Measurements from ENCODE around the gene SFT2D2.
"Not testable (repeated sequence)": the region's sequence is repeated elsewhere in the genome, so short reads cannot be mapped to it uniquely, and the experiment has no call there.

Gene SFT2D2

DNA sequence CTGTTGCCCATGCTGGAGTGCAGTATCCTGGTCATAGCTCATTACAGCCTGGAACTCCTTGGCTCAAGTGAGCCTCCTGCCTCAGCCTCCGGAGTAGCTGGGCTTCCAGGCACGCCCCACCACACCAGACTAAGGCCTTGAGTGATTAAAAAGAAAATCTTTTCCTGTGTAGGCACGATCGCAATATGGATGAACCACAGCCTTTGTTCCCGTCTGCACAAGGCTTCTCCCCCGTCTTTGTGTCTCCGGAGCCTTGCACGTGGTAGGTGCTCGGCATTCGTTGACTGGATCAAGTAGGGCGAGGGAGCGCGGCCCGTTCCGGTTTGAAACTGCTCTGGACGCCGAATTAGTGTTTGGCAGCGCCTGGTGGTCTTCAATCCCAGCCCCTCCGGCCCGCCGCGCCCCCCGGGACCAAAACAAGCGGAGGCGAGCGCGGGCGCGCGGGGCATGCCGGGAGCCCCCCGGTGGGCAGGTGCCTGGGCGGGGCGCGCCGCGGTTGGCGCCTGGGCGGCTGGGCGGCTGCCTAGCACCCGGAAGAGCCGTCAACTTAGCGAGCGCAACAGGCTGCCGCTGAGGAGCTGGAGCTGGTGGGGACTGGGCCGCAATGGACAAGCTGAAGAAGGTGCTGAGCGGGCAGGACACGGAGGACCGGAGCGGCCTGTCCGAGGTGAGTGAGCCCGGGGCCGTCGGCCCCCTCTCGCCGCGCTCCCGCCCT lies at the start of gene SFT2D2:
Gene SFT2D2 (plus strand): TSS at position 529 of the 715 bp plus-strand sequence. CDS start 76 bp downstream, at position 605.
- in situ Hi-C loops (cut with MboI; ENCODE audit: low sequenced_read_pairs): no loop called here

DNA sequence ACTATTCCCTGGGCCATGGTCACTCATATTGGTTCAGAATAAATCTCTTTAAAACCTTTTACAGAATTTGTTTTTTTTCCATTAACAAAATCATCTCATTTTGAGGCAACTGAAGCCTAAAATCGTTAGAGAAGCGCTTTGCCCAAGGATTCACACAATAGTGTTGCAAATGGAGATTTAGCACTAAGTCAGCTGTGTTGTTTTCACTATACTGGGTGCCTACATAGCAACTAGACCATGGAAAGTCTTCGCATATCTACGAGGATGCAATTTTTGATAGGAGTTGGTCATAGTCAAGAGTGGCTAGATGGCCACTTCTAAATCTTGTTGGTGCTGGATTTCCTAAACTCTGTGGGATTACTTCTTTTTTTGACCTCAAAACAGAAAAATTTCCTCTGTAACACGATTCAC lies 47.6 kb upstream of the SFT2D2 start:
- in situ Hi-C loops (cut with MboI; ENCODE audit: low sequenced_read_pairs): no loop called here

DNA sequence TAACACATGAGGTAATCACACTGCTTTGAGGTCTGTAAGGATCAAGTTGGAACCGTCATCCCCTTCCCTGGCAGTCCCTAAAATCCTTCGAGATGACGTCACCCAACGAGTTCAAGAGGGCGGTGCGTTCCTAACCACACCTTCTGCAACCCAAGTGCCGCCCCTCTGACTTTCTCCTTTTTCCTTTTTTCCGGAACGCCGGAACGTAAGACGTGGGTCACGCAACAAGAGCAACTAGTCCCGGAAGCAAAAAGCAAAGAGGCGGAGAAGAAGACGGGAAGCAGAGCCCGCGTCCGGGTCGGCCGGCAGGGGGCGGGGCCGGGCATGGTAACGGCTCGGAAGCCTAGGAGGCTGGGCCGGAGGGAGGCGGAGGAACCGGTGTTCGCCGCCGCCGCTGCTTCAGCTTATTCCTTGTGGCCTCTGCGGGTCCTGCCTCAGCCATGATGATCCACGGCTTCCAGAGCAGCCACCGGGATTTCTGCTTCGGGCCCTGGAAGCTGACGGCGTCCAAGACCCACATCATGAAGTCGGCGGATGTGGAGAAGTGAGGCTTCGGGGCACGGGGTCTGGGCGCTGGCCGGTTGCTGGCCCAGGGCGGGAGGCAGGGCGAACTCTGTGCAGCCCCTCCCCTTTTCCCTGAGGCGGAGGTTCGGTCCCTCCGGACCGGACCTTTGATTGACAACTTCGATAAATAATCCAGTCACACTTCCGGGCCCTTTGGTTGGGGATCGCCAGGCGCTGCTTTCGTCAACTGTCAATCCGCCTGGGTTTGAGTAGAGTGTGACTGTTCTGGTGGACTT lies 47.0 kb upstream of the SFT2D2 start, which contains the start of gene TIPRL:
Gene TIPRL (plus strand): TSS at position 325 of the 800 bp plus-strand sequence. CDS start 116 bp downstream, at position 441.
- in situ Hi-C loops (cut with MboI; ENCODE audit: low sequenced_read_pairs): no loop called here

DNA sequence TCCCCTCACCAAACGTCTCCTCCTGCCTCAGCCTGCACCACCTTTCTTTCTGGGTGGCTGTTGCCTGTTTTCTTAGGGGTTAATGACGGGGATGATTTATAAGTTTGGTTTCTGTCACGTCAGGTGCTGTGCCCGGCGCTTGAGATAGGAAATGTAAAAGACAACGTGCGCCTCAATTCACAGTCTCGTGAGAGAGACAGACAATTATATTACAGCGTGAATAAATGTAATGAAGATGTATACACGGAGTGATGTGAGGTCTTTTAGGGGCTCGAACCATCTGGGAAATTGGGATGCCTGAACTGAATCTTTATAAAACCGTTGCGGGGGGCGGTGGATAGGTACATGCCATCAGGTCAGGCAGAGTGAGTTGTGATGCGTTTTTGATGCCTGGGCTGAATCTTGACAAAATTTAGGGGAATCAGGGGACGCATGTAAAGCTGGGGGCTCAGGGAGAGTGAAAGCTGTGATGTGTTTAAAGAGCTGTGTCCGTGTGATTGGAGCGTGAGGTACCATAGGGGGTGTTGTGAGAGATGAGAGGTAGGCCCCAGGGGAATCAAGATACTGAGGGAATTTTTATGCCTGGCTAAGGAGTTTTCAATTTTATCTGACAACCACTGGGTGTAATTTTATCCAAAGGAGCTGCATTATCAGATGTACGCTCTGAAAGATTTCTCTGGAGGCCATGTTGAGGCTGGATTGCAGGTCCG lies 46.2 kb upstream of the SFT2D2 start:
- in situ Hi-C loops (cut with MboI; ENCODE audit: low sequenced_read_pairs): no loop called here

DNA sequence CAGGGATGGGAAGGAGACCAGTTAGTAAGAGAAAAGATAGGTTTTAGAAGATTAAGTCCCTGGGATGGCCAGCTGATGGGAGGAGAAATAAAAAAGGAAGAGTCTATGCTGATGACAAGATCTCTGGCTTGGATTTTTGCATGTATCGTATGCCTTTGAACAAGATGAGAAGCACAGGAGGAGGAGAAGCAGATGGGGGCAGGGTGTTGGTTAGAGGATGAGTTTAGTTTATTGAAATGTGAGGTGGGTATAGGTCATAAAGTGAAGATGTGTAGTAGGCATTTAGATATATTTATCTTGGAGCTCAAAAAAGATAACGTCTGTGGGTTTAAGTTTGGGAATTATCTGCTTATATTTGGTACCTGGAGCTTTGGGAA lies 45.7 kb upstream of the SFT2D2 start:
- in situ Hi-C loops (cut with MboI; ENCODE audit: low sequenced_read_pairs): no loop called here

DNA sequence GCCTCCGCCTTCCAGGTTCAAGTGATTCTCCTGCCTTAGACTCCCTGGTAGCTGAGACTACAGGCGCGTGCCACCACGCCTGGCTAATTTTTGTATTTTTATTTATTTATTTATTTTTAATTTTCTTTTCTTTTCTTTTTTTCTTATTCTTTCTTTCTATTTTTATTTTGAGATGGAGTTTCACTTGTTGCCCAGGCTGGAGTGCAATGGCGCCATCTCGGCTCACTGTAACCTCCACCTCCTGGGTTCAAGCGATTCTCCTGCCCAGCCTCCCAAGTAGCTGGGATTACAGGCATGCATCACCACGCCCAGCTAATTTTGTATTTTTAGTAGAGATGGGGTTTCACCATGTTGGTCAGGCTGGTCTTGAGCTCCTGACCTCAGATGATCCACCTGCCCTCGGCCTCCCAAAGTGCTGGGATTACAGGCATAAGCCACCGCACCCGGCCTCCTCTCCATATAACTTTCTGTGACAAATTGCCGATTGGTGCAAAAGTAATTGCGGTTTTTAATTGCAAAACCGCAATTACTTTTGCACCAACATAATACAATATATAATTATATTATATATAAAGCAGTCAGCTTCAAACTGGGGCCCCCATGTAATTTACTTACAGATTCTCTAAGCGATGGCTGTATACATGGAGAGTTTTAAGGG lies 44.6 kb upstream of the SFT2D2 start:
- in situ Hi-C loops (cut with MboI; ENCODE audit: low sequenced_read_pairs): not testable (repeated sequence)

DNA sequence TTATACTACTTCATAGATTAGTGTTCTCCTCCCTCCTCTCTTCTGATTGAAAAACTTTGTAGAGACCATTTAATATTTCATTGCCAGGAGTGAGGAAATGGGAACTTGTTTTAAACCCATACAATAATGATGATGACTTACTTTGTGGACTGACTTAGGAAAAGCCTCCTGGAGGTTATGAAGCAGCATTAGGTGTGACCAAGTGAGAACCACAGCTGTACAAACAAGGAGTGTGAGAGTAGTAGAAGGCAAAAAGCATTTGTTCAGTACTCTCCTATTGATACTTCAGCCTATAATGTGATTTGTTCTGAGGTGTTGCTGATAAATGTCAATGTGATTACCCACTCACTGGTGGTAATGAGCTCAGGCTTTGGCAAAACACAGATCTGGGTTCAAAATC lies 38.6 kb upstream of the SFT2D2 start:
- in situ Hi-C loops (cut with MboI; ENCODE audit: low sequenced_read_pairs): no loop called here

DNA sequence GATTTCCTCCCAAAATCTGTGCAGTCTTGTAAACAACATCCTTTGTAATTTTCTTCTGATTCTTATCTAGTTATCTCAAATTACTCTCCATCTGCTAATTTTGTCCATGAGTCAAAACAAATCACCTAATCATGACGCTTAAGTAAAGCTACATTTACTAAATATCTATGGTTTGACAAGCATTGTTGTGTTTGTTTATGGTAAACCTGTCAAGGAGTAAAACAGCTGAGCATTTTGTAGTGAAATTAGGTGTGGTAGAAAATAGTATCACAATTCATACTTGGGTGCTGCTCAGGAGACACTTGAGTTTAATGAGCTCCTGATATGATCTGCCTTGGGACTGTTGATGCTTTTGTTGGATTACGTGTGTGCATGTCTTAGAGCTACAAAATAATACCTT lies 35.4 kb upstream of the SFT2D2 start:
- in situ Hi-C loops (cut with MboI; ENCODE audit: low sequenced_read_pairs): no loop called here

DNA sequence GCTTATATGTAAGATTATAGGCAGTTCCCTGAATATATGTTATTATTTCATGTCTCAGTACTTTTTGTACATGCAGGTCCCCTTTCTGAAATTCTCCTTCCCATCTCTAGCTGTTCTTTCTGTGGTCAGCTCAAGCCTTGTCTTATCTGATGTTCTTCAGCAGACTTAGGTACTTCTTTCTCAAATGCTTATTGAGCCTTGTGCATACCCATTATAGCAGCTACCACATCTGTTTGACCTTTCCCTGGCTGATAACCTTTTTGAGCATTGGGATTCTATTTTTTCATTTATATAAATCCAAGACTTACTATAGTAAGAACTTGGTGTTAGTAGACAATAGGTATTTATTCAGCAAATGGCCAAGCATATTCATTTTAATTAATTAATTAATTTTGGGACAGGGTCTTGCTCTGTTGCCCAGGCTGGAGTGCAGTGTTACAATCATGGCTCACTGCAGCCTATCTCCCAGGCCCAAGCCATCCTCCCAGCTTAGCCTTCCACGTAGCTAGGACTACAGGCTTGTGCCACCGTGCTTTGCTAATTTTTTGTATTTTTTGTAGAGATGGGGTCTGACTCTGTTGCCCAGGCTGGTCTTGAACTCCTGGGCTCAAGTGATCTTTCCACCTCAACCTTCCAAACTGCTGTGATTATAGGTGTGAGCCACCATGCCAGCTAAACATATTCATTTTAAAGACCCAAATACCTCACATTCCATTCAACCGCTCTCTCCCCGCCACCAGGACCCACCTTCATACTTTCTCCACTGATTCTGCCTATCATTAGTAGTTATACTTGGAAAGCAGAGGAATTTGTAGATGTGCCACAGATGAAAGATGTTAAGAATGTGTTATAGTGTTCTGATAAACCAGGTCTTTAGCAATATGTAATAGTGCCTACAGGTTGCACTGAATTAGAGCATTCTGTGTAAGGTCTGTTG lies 30.3 kb upstream of the SFT2D2 start:
- in situ Hi-C loops (cut with MboI; ENCODE audit: low sequenced_read_pairs): no loop called here

DNA sequence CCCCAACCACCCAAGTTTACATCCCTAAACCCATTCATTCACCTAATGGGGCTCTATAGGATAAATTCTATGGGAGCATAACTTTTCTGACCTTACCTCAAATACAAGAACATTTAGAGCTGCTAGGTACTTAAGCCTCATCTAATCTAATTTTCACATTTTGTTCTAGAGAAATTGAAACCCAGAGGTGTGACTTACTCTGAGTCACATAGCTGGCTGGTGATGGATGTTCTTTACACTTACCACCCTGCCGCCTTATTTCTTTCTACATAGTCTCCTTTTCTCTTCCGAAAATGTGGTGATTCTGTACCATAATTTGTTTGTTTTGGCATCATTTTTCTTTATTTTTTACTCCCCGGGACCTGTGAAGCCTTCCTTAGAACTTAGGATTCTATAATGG lies 26.7 kb upstream of the SFT2D2 start:
- in situ Hi-C loops (cut with MboI; ENCODE audit: low sequenced_read_pairs): no loop called here

DNA sequence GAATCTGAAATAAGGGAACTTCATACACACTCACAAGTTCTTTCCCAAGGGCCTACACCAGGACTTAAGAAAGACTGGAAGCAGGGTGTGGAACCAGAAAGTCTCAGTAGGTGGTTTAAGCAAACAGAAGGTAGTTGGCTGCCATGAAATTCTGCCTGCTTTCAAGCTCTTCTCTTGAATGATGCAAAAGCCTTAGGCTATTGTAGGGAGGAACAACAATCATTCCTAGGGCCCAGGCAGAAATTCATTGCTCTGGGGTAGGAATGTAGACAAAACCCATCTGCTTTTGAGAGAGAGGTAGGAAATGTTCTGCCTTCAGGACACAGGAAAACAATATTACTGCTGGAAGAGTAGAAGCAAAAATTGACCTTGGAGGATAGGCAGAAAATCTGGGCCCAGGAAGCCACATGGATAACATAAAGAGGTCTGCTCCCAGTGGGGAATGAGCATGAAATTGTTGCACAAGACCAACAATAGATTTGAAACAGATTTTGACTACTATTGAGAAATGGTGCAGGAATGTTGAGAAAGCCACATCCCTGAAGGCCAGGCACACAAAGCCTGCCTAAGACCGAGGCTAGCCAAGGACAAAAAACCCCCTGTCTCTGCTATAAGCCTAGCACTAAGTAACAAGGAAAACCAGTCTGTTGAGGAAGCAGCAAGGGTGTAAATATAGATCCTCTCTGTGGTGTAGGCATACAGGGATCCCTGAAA lies 22.7 kb upstream of the SFT2D2 start:
- in situ Hi-C loops (cut with MboI; ENCODE audit: low sequenced_read_pairs): no loop called here

DNA sequence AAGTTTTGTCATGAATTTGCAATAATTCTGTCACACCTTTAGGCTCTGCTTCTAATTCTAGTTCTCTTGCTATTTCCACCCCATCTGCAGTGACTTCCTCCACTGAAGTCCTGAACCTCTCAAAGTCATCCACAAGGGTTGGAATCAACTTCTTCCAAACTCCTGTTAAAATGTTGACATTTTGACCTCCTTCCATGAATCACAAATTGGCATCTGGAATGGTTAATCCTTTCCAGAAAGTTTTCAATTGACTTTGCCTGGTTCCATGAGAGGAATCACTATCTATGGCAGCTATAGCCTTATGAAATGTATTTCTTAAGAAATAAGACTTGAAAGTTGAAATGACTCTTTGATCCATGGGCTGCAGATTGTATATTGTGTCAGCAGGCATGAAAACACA lies 19.7 kb upstream of the SFT2D2 start:
- in situ Hi-C loops (cut with MboI; ENCODE audit: low sequenced_read_pairs): no loop called here

DNA sequence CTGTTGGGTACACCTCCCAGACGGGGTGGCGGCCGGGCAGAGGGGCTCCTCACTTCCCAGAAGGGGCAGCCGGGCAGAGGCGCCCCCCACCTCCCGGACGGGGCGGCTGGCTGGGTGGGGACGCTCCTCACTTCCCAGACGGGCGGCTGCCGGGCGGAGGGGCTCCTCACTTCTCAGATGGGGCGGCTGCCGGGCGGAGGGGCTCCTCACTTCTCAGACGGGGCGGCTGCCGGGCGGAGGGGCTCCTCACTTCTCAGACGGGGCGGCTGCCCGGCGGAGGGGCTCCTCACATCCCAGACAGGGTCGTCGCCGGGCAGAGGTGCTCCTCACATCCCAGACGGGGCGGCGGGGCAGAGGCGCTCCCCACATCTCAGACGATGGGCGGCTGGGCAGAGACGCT lies 18.1 kb upstream of the SFT2D2 start:
- in situ Hi-C loops (cut with MboI; ENCODE audit: low sequenced_read_pairs): not testable (repeated sequence)

DNA sequence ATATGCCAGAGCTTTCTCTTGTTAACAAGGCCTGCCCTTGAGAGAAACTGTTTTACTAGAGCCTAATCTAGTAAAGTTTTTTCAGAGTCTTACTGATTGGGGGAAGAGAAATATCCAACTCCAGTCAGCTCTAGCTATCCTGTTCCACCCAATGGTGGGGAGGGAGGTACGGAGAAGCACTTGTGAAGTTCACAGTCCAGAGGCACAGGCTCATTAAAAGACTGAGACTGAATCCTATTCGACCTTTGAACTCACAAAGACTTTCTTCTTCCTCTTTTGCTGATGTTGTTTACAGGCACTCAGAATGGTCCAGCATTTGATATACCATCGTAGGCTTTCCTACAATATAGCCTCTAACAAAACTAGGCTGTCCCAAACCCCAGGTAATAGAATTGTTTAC lies 15.5 kb upstream of the SFT2D2 start:
- in situ Hi-C loops (cut with MboI; ENCODE audit: low sequenced_read_pairs): no loop called here

DNA sequence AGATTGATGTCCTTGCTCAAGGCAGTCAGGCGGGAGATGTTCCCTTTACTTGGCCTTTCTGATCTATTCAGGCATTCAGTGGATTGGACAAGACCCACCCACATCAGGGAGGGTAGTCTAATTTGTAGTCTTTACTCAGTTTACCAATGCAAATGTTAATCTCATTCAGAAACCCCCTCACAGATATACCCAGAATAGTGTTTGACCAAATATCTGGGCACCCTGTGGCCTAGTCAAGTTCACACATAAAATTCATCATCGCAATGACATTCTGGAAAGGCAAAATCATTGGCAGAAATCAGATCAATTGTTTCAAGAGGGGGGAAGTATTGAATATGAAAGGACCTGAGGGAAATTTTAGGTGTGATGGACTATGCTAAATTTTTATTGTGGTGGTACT lies 12.5 kb upstream of the SFT2D2 start:
- in situ Hi-C loops (cut with MboI; ENCODE audit: low sequenced_read_pairs): no loop called here

DNA sequence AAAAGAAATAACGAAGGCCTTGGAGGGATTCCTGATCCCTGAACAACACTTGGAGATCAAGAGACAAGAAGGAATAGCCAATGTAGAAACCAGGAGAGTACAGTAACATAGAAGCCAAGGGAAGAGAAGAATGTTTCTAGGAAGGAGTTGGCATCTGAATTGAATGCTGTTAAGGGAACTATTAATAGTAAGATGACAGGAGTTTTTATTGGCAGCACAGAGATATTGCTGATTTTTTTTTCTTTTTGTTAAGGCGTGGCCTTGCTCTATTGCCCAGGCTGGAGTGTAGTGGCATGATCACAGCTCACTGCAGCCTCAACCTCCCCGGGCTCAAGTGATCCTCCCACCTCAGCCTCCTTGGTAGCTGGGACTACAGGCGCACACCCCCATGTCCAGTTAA lies 9.6 kb upstream of the SFT2D2 start:
- in situ Hi-C loops (cut with MboI; ENCODE audit: low sequenced_read_pairs): no loop called here

DNA sequence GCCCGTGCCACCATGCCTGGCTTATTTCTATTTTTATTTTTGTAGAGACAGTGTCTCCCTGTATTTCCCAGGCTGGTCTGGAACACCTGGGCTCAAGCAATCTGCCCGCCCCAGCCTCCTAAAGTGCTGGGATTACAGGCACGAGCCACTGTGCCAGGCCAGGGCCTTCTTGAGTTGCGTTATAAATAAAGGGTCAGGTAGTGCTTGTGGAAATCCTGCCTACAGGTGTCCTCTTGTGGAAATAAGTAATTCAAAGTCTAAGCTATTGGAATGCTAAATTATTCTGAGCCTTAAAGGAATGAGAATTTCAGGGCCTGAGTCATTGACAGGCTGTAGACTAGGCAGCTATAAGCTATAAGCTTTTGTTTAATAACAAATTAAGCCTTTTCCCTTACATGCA lies 8.1 kb upstream of the SFT2D2 start:
- in situ Hi-C loops (cut with MboI; ENCODE audit: low sequenced_read_pairs): no loop called here

DNA sequence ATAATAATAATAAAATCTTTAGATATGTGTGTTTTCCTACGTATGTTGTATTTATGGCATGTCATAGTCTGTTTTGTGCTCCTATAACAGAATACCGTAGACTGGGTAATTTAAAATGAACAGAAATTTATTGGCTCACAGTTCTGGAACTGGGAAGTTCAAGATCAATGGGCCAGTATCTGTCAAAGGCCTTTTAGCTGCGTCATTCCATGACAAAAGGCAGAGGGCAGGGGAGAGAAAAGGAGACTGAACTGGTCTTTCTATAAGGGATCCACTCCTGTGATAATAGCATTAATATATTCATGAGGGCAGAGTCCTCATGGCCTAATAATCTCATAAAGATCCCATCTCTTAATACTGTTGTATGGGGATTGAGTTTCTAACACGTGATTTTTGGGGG lies 7.1 kb upstream of the SFT2D2 start:
- in situ Hi-C loops (cut with MboI; ENCODE audit: low sequenced_read_pairs): no loop called here

DNA sequence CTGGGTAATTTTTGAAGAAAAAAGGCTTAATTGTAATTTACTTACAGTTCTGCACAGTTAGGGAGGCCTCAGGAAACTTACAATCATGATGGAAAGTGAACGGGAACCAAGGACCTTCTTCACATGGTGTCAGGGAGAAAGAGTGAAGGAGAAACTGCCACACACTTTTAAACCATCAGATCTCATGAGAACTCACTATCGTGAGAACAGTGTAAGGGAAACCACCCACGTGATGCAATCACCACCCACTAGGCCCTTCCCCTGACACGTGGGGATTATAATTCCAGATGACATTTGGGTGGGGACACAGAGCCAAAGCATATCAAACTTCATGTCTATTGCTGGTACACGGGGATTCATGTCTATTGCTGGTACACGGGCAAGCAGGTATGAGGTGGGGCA lies 5.3 kb upstream of the SFT2D2 start:
- in situ Hi-C loops (cut with MboI; ENCODE audit: low sequenced_read_pairs): no loop called here
